ENCODE measurements around the gene TMEM45B. TPM values are rescaled to one million over a fixed set of nuclear protein-coding genes. Genes with fewer than 3 reads are reported as not detected.
"Not testable (repeated sequence)": the region's sequence is repeated elsewhere in the genome, so short reads cannot be mapped to it uniquely, and the experiment has no call there.

The TMEM45B gene
- total RNA-seq, 1 donor from 2014 or later = not detected

- TF ChIP-seq, protein P1, sequence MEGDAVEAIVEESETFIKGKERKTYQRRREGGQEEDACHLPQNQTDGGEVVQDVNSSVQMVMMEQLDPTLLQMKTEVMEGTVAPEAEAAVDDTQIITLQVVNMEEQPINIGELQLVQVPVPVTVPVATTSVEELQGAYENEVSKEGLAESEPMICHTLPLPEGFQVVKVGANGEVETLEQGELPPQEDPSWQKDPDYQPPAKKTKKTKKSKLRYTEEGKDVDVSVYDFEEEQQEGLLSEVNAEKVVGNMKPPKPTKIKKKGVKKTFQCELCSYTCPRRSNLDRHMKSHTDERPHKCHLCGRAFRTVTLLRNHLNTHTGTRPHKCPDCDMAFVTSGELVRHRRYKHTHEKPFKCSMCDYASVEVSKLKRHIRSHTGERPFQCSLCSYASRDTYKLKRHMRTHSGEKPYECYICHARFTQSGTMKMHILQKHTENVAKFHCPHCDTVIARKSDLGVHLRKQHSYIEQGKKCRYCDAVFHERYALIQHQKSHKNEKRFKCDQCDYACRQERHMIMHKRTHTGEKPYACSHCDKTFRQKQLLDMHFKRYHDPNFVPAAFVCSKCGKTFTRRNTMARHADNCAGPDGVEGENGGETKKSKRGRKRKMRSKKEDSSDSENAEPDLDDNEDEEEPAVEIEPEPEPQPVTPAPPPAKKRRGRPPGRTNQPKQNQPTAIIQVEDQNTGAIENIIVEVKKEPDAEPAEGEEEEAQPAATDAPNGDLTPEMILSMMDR (IDR thresholded peaks at IDR 0.05) = no peak
- DNase-seq (ENCODE audit: low spot score in 2 of 2) = no peak
- Histone ChIP-seq H3K36me3 (no peaks in the 10 kb centered on the region), H3K4me3 (no peak overlapping the region), H3K4me1 (no peaks in the 10 kb centered on the region), H3K27me3 (no peaks in the 10 kb centered on the region), H3K9me3 (no peaks in the 10 kb centered on the region), H3K27ac (no peak overlapping the region)
- intact Hi-C loops (cut with DNase I) = no loop called here
Observed at GRCh38 chr11:129770993-129771392, 44.7 kb upstream of the TMEM45B start.

- H3K36me3 ChIP-seq; H3K4me3 ChIP-seq; DNase-seq (ENCODE audit: low spot score in 2 of 2); intact Hi-C loops (cut with DNase I); H3K9me3 ChIP-seq; H3K4me1 ChIP-seq; H3K27ac ChIP-seq; H3K27me3 ChIP-seq: not testable (repeated sequence)
Observed at GRCh38 chr11:129771456-129771855, 44.2 kb upstream of the TMEM45B start.

GRCh38 chr11:129778877-129779276 is 36.8 kb upstream of the TMEM45B start:
- Histone ChIP-seq H3K4me3 (no peak overlapping the region), H3K27ac (no peak overlapping the region), H3K27me3 (no peaks in the 10 kb centered on the region), H3K36me3 (no peaks in the 10 kb centered on the region), H3K4me1 (no peaks in the 10 kb centered on the region), H3K9me3 (no peaks in the 10 kb centered on the region)
- TF ChIP-seq, protein P1 (IDR thresholded peaks at IDR 0.05) = no peak
- intact Hi-C loops (cut with DNase I) = no loop called here
- DNase-seq (ENCODE audit: low spot score in 2 of 2) = no peak

GRCh38 chr11:129779342-129779741 is 36.3 kb upstream of the TMEM45B start:
- H3K4me1 ChIP-seq = no peaks in the 10 kb centered on the region
- H3K36me3 ChIP-seq = no peaks in the 10 kb centered on the region
- DNase-seq (ENCODE audit: low spot score in 2 of 2) = no peak
- H3K27ac ChIP-seq = no peak overlapping the region
- H3K4me3 ChIP-seq = no peak overlapping the region
- intact Hi-C loops (cut with DNase I) = no loop called here
- TF ChIP-seq, protein P1 (IDR thresholded peaks at IDR 0.05) = no peak
- H3K9me3 ChIP-seq = no peaks in the 10 kb centered on the region
- H3K27me3 ChIP-seq = no peaks in the 10 kb centered on the region

GRCh38 chr11:129785383-129786111 is 30.1 kb upstream of the TMEM45B start:
- TF ChIP-seq, protein P1 (IDR thresholded peaks at IDR 0.05) = no peak
- Histone ChIP-seq H3K4me1 (no peaks in the 10 kb centered on the region), H3K36me3 (no peaks in the 10 kb centered on the region), H3K27ac (no peak overlapping the region), H3K4me3 (no peak overlapping the region), H3K27me3 (no peaks in the 10 kb centered on the region), H3K9me3 (no peaks in the 10 kb centered on the region)
- DNase-seq (ENCODE audit: low spot score in 2 of 2) = no peak
- intact Hi-C loops (cut with DNase I) = no loop called here

- H3K36me3 ChIP-seq; H3K27me3 ChIP-seq; H3K27ac ChIP-seq; DNase-seq (ENCODE audit: low spot score in 2 of 2); intact Hi-C loops (cut with DNase I); H3K4me3 ChIP-seq; H3K9me3 ChIP-seq; H3K4me1 ChIP-seq: not testable (repeated sequence)
Observed at GRCh38 chr11:129786112-129786416, 29.6 kb upstream of the TMEM45B start.
